AG10803 (cell line): ENCODE data around the gene BAIAP3.

Experiments used
- DNase-seq: peaks from one replicate; pipeline ENCODE4 v3.0.0; 2010; ENCODE audit warnings: low read depth
- H3K4me3 ChIP-seq: 2 replicates; pipeline ENCODE4 v1.5.1; 2011; ENCODE audit warnings: mild to moderate bottlenecking, low read length, control low read depth
- CTCF ChIP-seq: conservative IDR thresholded peaks from 2 replicates; pipeline ENCODE4 v1.5.1; 2011; ENCODE audit warnings: mild to moderate bottlenecking, low read length, control low read depth, inconsistent platforms

Gene BAIAP3

GRCh38 chr16:1342526-1343427 is 9.3 kb downstream of the BAIAP3 start:
- DNase-seq: peak; percentile 58
- H3K4me3 ChIP-seq: no peak overlapping the region
- TF ChIP-seq CTCF: no peak

GRCh38 chr16:1343428-1344242 is 10.2 kb downstream of the BAIAP3 start:
- H3K4me3 ChIP-seq: no peak overlapping the region
- no peak for DNase-seq
- no peak for TF ChIP-seq CTCF

GRCh38 chr16:1344499-1344898 is 11.1 kb downstream of the BAIAP3 start:
- no peak for DNase-seq
- TF ChIP-seq CTCF: no peak
- H3K4me3 ChIP-seq: no peak overlapping the region

GRCh38 chr16:1345087-1345486 is 11.6 kb downstream of the BAIAP3 start:
- no peak for TF ChIP-seq CTCF
- no peak for DNase-seq
- no peak overlapping the region for H3K4me3 ChIP-seq

GRCh38 chr16:1345651-1346421 is 12.4 kb downstream of the BAIAP3 start:
- H3K4me3 ChIP-seq: no peak overlapping the region
- no peak for TF ChIP-seq CTCF
- no peak for DNase-seq

GRCh38 chr16:1346422-1347285 is 13.2 kb downstream of the BAIAP3 start:
- DNase-seq: no peak
- H3K4me3 ChIP-seq: no peak overlapping the region
- TF ChIP-seq CTCF: no peak; the same call in 1 of the 2 replicates
